Measurements from ENCODE around the gene SOCS7. TPM values are rescaled to one million over a fixed set of nuclear protein-coding genes. Genes with fewer than 3 reads are reported as not detected.
A peak's percentile ranks its signal among the peaks of the same experiment; 100 is the strongest.

The SOCS7 gene, protein sequence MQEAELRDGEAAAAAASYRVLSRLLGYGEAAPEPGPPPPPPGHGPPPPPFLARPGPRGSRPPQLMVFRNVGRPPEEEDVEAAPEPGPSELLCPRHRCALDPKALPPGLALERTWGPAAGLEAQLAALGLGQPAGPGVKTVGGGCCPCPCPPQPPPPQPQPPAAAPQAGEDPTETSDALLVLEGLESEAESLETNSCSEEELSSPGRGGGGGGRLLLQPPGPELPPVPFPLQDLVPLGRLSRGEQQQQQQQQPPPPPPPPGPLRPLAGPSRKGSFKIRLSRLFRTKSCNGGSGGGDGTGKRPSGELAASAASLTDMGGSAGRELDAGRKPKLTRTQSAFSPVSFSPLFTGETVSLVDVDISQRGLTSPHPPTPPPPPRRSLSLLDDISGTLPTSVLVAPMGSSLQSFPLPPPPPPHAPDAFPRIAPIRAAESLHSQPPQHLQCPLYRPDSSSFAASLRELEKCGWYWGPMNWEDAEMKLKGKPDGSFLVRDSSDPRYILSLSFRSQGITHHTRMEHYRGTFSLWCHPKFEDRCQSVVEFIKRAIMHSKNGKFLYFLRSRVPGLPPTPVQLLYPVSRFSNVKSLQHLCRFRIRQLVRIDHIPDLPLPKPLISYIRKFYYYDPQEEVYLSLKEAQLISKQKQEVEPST
- total RNA-seq (2014; rRNA removed; shearing (Covaris generic)), result 24.6 and 25.1 TPM in 2 replicates
- polyA plus RNA-seq (2014; cell fraction: nucleus; rRNA removed), result 10.3 and 15.2 TPM in 2 replicates

- DNase-seq (ENCODE audit: extremely low read depth, low read depth), result peak; percentile 89
Observed at GRCh38 chr17:38351412-38352222, at the start of gene SOCS7. Gene SOCS7 (plus strand): TSS chr17:38351844. CDS start chr17:38352053, 209 bp downstream.

DNA sequence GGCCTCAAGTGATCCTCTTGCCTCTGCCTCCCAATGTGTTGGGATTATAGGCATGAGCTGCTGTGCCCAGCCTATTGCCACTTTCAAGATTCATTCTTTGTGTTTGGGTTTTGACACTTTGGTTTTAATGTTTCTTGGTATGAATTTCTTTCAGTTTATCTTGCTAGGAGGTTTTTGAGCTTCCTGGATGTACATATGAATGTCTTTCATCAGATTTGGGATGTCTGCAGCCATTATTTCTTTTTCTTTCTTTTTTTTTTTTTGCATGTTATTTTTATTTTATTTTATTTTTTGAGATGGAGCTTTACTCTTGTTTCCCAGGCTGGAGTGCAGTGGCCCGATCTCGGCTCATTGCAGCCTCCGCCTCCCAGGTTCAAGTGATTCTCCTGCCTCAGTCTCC lies 36.1 kb upstream of the SOCS7 start:
- DNase-seq (ENCODE audit: extremely low read depth, low read depth), result no peak

- no peak for DNase-seq (ENCODE audit: extremely low read depth, low read depth)
Observed at GRCh38 chr17:38317081-38317480, 34.6 kb upstream of the SOCS7 start.

GRCh38 chr17:38320482-38320881 lies 31.2 kb upstream of the SOCS7 start:
- DNase-seq (ENCODE audit: extremely low read depth, low read depth), result no peak

GRCh38 chr17:38322156-38322779 lies 29.4 kb upstream of the SOCS7 start:
- peak; percentile 58 for DNase-seq (ENCODE audit: extremely low read depth, low read depth)

DNA sequence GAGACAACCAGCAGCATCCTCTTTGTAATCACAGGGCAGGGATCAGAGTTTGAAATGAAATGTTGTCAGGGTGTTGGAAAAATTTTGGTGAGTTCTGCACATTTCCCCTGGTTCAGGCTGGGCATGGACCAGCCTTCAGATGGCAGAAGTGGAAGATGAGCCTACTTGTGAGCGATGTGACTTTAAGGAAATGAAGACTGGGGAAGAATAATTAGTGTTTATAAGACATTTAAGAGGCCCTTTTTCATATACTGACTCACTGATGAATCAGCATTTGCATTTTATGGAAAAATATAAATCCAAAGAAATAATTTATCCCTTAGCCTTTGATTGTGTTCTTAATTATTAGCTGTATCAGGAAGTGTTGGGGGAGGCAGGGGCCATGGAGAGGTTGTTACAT lies 28.7 kb upstream of the SOCS7 start:
- no peak for DNase-seq (ENCODE audit: extremely low read depth, low read depth)

- no peak for DNase-seq (ENCODE audit: extremely low read depth, low read depth)
Observed at GRCh38 chr17:38324141-38324697, 27.4 kb upstream of the SOCS7 start.

DNA sequence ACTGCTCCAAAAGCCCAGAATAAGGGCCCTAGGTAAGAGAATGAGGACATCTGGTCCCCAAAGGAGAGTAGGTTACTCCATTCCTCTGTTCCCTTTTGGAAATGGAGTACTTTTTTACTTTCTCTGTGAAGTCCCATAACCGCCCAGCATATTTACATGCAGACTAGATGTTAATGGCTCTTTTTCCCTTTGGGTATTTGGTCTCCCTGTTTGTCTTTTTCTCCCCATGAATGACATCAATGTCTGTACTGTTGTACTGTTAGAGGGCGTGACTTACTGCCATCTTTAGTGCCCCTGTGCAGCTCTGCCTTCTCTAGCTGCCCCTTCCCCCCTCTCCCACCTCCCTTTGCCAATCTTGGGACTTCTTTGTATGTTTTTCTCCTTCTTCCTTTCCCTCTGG lies 26.9 kb upstream of the SOCS7 start:
- DNase-seq (ENCODE audit: extremely low read depth, low read depth), result no peak

- DNase-seq (ENCODE audit: extremely low read depth, low read depth), result no peak
Observed at GRCh38 chr17:38325221-38325851, 26.3 kb upstream of the SOCS7 start.

- no peak for DNase-seq (ENCODE audit: extremely low read depth, low read depth)
Observed at GRCh38 chr17:38326996-38327792, 24.4 kb upstream of the SOCS7 start.

DNA sequence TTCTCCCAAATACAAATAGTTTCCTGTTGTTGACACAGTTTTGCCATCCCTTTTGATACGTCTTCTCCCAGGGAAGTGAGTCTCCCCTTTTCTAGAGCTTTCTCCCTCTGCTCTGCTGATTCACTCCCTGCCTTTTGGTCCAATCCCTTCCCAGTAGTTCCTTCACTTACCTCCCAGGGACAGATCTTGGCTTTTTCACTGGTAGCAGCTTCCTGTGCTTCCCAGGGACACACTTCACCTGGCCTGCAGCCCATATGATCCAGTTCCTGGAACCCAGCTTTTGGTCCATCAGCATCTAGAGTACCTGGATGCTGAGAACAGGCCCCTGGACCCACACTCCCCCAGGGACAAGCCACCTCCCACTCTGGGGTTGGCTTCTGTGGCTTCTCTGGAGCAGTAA lies 23.7 kb upstream of the SOCS7 start:
- no peak for DNase-seq (ENCODE audit: extremely low read depth, low read depth)

DNA sequence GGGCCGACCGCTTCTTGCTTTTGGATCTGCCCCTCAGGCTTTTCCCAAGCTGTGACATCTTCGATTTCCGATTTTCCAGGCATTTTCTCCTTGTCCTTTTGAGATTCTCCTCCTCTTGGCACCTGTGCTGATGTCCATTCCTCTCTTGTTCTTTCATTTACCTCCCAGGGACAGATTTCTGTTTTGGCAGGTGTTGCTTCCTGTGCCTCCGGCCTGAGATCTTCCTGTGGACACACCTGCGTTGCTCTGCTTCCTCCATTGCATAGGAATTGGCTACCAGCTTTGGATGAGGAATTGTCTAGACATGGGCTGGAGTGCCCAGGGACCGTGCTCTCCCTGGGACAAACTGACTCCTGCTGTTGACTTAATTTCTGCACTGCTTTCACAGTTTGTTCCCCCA lies 23.0 kb upstream of the SOCS7 start:
- DNase-seq (ENCODE audit: extremely low read depth, low read depth), result no peak

DNA sequence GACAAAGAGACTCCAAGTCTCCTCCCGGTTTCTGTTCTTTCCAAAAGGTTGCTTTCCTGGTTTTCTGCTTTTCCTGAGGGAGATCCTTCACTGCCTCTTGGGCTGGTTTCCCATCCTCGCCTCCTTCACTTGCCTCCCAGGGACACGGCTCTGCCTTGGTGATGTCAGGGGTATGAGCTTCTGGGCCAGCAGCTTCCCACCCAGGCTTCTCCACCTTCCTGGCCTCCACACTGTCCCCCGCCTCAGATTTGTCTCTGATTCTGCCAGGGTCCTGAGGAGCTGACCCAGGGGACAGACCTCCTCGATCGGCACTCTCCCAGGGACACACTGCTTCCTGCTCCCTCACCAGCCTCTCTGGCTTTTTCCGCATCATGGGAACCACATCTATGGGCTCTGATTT lies 22.4 kb upstream of the SOCS7 start:
- no peak for DNase-seq (ENCODE audit: extremely low read depth, low read depth)

- no peak for DNase-seq (ENCODE audit: extremely low read depth, low read depth)
Observed at GRCh38 chr17:38329808-38330730, 21.6 kb upstream of the SOCS7 start.

- DNase-seq (ENCODE audit: extremely low read depth, low read depth), result no peak
Observed at GRCh38 chr17:38330941-38331411, 20.7 kb upstream of the SOCS7 start.

DNA sequence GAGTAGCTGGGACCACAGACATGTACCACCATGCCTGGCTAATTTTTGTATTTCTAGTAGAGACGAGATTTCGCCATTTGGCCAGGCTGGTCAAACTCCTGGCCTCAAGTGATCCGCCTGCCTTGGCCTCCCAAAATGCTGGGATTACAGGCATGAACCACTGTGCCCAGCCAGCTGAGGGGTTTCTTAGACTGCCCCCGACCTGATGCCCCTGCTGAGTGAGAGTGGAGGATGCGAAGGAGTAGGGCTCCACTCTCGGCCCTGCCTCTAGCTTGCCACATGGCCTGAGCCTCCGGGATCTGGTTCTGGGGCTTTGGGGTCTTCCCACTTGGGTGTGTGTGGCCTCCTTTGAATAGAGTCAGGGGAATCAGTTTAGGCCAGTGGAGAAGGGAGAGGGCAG lies 18.9 kb upstream of the SOCS7 start:
- DNase-seq (ENCODE audit: extremely low read depth, low read depth), result no peak

GRCh38 chr17:38333635-38334295 lies 17.9 kb upstream of the SOCS7 start:
- DNase-seq (ENCODE audit: extremely low read depth, low read depth), result peak; percentile 33

Data from NCI-H460 (cell line).